Measurements from ENCODE around the gene HNRNPU. TPM values are rescaled to one million over a fixed set of nuclear protein-coding genes. Genes with fewer than 3 reads are reported as not detected.
A peak's percentile ranks its signal among the peaks of the same experiment; 100 is the strongest.

The HNRNPU gene
- total RNA-seq, 1 experiment from 2014 or later: 224 TPM

GRCh38 chr1:244850099-244850852 lies 14.1 kb downstream of the HNRNPU start:
- H3K27me3 ChIP-seq (ENCODE audit: low read length): no peaks in the 10 kb centered on the region
- 0 out of 2 replicates have a peak, but pooled peaks cover 4% of the 10 kb centered on the region for H4K20me1 ChIP-seq (ENCODE audit: insufficient read depth, low read depth, low read length)
- no peak overlapping the region for H3K4me2 ChIP-seq (ENCODE audit: low read depth, low read length, poor library complexity, severe bottlenecking)
- peaks cover 54% of the 10 kb centered on the region for H3K79me2 ChIP-seq (ENCODE audit: low read length)
- H3K9ac ChIP-seq (ENCODE audit: low read length): no peak overlapping the region
- no peaks in the 10 kb centered on the region for H3K9me3 ChIP-seq (ENCODE audit: low read length)
- DNase-seq: no peak
- H3K36me3 ChIP-seq (ENCODE audit: insufficient read depth, low read length): peaks cover 91% of the 10 kb centered on the region
- H3K4me3 ChIP-seq (ENCODE audit: low read length): no peak overlapping the region
- no peak overlapping the region for H3K27ac ChIP-seq (ENCODE audit: low read length)
- no peak overlapping the region for H2AFZ ChIP-seq (ENCODE audit: low read length)
- no peaks in the 10 kb centered on the region for H3K9me2 ChIP-seq (replicated peaks; ENCODE audit: insufficient read depth, low read length)
- no peaks in the 10 kb centered on the region for H3K4me1 ChIP-seq (ENCODE audit: low read length)

DNA sequence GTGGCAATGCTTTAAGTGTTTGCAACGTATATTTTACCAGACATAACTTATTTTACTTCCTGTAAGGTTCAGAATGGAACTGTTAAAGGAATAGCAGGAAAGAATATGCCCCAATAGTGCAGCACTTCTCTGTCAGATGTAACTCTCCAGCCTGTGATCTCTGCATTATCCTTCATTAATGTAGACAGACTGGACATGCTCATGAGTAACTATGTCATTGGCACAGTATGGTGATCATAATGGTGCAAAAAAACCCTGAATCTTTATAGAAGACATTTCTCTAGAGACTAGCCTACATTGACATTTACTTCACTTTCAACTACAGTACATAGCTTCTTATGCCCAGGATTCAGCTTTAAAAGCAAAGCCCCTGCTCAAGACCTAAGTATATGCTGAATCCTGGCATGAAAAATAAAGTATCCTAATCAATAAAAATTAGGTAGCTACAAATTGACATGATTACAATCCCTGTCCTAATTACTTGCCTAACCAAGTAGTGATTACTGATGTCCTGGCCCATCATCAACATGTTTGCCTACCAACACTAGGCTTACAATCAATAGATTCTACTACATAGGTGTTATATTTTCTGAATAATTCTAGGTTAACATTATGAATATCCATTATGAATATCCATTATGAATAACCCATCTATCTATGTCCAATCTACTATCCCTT lies 15.0 kb downstream of the HNRNPU start:
- H3K4me1 ChIP-seq (ENCODE audit: low read length): no peaks in the 10 kb centered on the region
- H3K27me3 ChIP-seq (ENCODE audit: low read length): no peaks in the 10 kb centered on the region
- no peak overlapping the region for H3K9ac ChIP-seq (ENCODE audit: low read length)
- 0 out of 2 replicates have a peak, but pooled peaks cover 3% of the 10 kb centered on the region for H4K20me1 ChIP-seq (ENCODE audit: insufficient read depth, low read depth, low read length)
- H3K4me3 ChIP-seq (ENCODE audit: low read length): no peak overlapping the region
- no peak overlapping the region for H3K27ac ChIP-seq (ENCODE audit: low read length)
- no peaks in the 10 kb centered on the region for H3K9me2 ChIP-seq (replicated peaks; ENCODE audit: insufficient read depth, low read length)
- peaks cover 46% of the 10 kb centered on the region for H3K79me2 ChIP-seq (ENCODE audit: low read length)
- no peak overlapping the region for H3K4me2 ChIP-seq (ENCODE audit: low read depth, low read length, poor library complexity, severe bottlenecking)
- DNase-seq: no peak
- no peaks in the 10 kb centered on the region for H3K9me3 ChIP-seq (ENCODE audit: low read length)
- H3K36me3 ChIP-seq (ENCODE audit: insufficient read depth, low read length): peaks cover 91% of the 10 kb centered on the region
- no peak overlapping the region for H2AFZ ChIP-seq (ENCODE audit: low read length)

DNA sequence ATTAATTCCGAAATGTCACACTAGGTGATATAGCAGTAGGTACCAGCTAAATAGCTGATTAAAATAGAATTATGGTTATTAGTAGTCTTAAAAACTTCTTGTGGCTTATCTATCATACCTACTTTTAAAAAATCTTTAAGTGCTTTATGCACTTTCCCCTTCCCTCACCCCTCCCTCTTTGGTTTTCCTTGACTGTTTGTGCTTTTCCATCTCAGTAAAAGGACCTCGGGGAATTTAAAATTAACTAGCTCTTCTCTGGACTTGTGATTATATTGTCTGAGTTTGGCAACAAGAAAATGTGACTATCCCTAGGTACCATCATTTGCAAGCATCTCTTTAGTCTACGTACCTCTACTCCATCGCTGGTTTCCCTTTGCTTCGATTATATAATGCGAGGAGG lies 17.7 kb downstream of the HNRNPU start:
- Histone ChIP-seq H3K9me3 (ENCODE audit: low read length) (no peaks in the 10 kb centered on the region), H3K9me2 (replicated peaks; ENCODE audit: insufficient read depth, low read length) (no peaks in the 10 kb centered on the region), H3K4me2 (ENCODE audit: low read depth, low read length, poor library complexity, severe bottlenecking) (no peak overlapping the region), H3K27ac (ENCODE audit: low read length) (no peak overlapping the region), H3K27me3 (ENCODE audit: low read length) (no peaks in the 10 kb centered on the region), H3K4me3 (ENCODE audit: low read length) (no peak overlapping the region), H2AFZ (ENCODE audit: low read length) (no peak overlapping the region), H3K4me1 (ENCODE audit: low read length) (peaks cover 14% of the 10 kb centered on the region), H3K79me2 (ENCODE audit: low read length) (peaks cover 49% of the 10 kb centered on the region), H4K20me1 (ENCODE audit: insufficient read depth, low read depth, low read length) (no peaks in the 10 kb centered on the region), H3K36me3 (ENCODE audit: insufficient read depth, low read length) (peaks cover 90% of the 10 kb centered on the region), H3K9ac (ENCODE audit: low read length) (no peak overlapping the region)
- peak; percentile 37 for DNase-seq

DNA sequence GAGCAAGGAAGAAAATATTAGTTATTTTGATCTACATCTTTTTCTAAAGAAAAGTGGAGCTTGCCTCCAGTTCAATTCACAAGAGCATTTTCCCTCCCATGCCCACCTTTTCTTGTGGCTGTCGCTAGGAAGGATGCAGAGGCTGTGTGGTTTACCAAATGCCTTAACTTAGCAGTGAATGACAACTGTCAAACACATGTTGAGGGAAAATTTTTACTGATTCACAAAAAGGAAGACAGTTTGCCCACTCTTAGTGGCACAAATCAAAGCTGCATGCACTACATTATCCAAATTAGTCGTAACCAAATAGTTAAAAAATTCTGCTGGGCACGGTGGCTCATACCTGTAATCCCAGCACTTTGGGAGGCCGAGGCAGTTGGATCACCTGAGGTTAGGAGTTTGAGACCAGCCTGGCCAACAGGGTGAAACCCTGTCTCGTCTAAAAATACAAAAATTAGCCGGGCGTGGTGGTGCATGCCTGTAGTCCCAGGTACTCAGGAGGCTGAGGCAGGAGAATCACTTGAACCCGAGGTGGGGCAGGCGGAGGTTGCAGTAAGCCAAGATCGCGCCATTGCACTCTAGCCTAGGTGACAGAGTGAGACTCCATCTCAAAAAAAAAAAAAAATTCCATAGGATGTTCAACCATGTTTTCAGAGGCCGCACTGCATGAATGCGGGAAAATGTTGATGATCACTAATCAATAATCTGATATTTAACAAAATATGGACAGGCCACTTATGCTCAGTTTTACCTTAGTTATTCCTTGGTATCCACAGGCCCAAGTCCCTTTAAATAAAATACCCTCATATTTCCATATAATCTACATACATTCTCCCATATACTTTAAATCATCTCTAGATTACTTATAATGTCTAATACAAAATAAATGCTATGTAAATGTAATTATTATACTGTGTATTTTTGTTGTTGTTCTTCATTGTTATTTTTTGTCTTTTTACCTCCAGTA lies 19.9 kb downstream of the HNRNPU start:
- Histone ChIP-seq H3K79me2 (ENCODE audit: low read length) (peaks cover 61% of the 10 kb centered on the region), H3K36me3 (ENCODE audit: insufficient read depth, low read length) (peaks cover 89% of the 10 kb centered on the region)

GRCh38 chr1:244843148-244843978 lies 21.0 kb downstream of the HNRNPU start:
- no peaks in the 10 kb centered on the region for H3K27me3 ChIP-seq (ENCODE audit: low read length)
- no peak overlapping the region for H3K9ac ChIP-seq (ENCODE audit: low read length)
- H3K4me2 ChIP-seq (ENCODE audit: low read depth, low read length, poor library complexity, severe bottlenecking): no peak overlapping the region
- H3K4me3 ChIP-seq (ENCODE audit: low read length): no peak overlapping the region
- DNase-seq: peak; percentile 36
- peaks cover 79% of the 10 kb centered on the region for H3K36me3 ChIP-seq (ENCODE audit: insufficient read depth, low read length)
- H4K20me1 ChIP-seq (ENCODE audit: insufficient read depth, low read depth, low read length): no peaks in the 10 kb centered on the region
- peaks cover 46% of the 10 kb centered on the region for H3K4me1 ChIP-seq (ENCODE audit: low read length)
- no peak overlapping the region for H2AFZ ChIP-seq (ENCODE audit: low read length)
- H3K79me2 ChIP-seq (ENCODE audit: low read length): peaks cover 60% of the 10 kb centered on the region
- peak overlapping the region; percentile 17; the same call in 1 of the 2 replicates for H3K27ac ChIP-seq (ENCODE audit: low read length)
- H3K9me2 ChIP-seq (replicated peaks; ENCODE audit: insufficient read depth, low read length): no peaks in the 10 kb centered on the region
- H3K9me3 ChIP-seq (ENCODE audit: low read length): no peaks in the 10 kb centered on the region

More for the DNA sequence above, 19.9 kb downstream of the HNRNPU start:
- Histone ChIP-seq H3K27me3 (ENCODE audit: low read length) (no peaks in the 10 kb centered on the region), H3K4me3 (ENCODE audit: low read length) (no peak overlapping the region), H3K9me3 (ENCODE audit: low read length) (no peaks in the 10 kb centered on the region), H3K4me1 (ENCODE audit: low read length) (peaks cover 36% of the 10 kb centered on the region), H3K9me2 (replicated peaks; ENCODE audit: insufficient read depth, low read length) (no peaks in the 10 kb centered on the region), H3K27ac (ENCODE audit: low read length) (peak overlapping the region; percentile 17; the same call in 1 of the 2 replicates), H3K9ac (ENCODE audit: low read length) (no peak overlapping the region), H3K4me2 (ENCODE audit: low read depth, low read length, poor library complexity, severe bottlenecking) (no peak overlapping the region), H2AFZ (ENCODE audit: low read length) (no peak overlapping the region), H4K20me1 (ENCODE audit: insufficient read depth, low read depth, low read length) (no peaks in the 10 kb centered on the region)
- DNase-seq: peak; percentile 41

- H3K9ac ChIP-seq (ENCODE audit: low read length): no peak overlapping the region
- no peak overlapping the region for H2AFZ ChIP-seq (ENCODE audit: low read length)
- H3K36me3 ChIP-seq (ENCODE audit: insufficient read depth, low read length): peaks cover 62% of the 10 kb centered on the region
- no peak overlapping the region for H3K4me2 ChIP-seq (ENCODE audit: low read depth, low read length, poor library complexity, severe bottlenecking)
- H3K27ac ChIP-seq (ENCODE audit: low read length): no peak overlapping the region
- H3K9me2 ChIP-seq (replicated peaks; ENCODE audit: insufficient read depth, low read length): no peaks in the 10 kb centered on the region
- no peaks in the 10 kb centered on the region; the same call in 1 of the 2 replicates for H4K20me1 ChIP-seq (ENCODE audit: insufficient read depth, low read depth, low read length)
- DNase-seq: peak; percentile 41
- no peaks in the 10 kb centered on the region for H3K27me3 ChIP-seq (ENCODE audit: low read length)
- H3K9me3 ChIP-seq (ENCODE audit: low read length): no peaks in the 10 kb centered on the region
- H3K4me3 ChIP-seq (ENCODE audit: low read length): no peak overlapping the region
- peaks cover 71% of the 10 kb centered on the region for H3K79me2 ChIP-seq (ENCODE audit: low read length)
- H3K4me1 ChIP-seq (ENCODE audit: low read length): peaks cover 65% of the 10 kb centered on the region
Observed at GRCh38 chr1:244841273-244841927, 22.9 kb downstream of the HNRNPU start.

- no peak overlapping the region for H3K4me3 ChIP-seq (ENCODE audit: low read length)
- H3K27ac ChIP-seq (ENCODE audit: low read length): peak overlapping the region; percentile 28
- H3K27me3 ChIP-seq (ENCODE audit: low read length): no peaks in the 10 kb centered on the region
- no peak overlapping the region for H3K9ac ChIP-seq (ENCODE audit: low read length)
- H3K4me2 ChIP-seq (ENCODE audit: low read depth, low read length, poor library complexity, severe bottlenecking): peak overlapping the region; percentile 7
- no peaks in the 10 kb centered on the region for H3K9me3 ChIP-seq (ENCODE audit: low read length)
- no peak for DNase-seq
- peaks cover 67% of the 10 kb centered on the region for H3K4me1 ChIP-seq (ENCODE audit: low read length)
- H3K9me2 ChIP-seq (replicated peaks; ENCODE audit: insufficient read depth, low read length): no peaks in the 10 kb centered on the region
- no peak overlapping the region for H2AFZ ChIP-seq (ENCODE audit: low read length)
- peaks cover 57% of the 10 kb centered on the region for H3K36me3 ChIP-seq (ENCODE audit: insufficient read depth, low read length)
- peaks cover 78% of the 10 kb centered on the region for H3K79me2 ChIP-seq (ENCODE audit: low read length)
- H4K20me1 ChIP-seq (ENCODE audit: insufficient read depth, low read depth, low read length): no peaks in the 10 kb centered on the region; the same call in 1 of the 2 replicates
Observed at GRCh38 chr1:244840219-244840794, 24.0 kb downstream of the HNRNPU start.
